Superior temporal gyrus (tissue), 1 donor: ENCODE results near the gene PCSK7.

Experiments
- DNase-seq: peaks from one replicate; pipeline ENCODE4 v3.0.0-alpha.2; 2016; ENCODE audit errors: extremely low spot score

Gene PCSK7

GRCh38 chr11:117199053-117199915, 32.6 kb downstream of the PCSK7 start, which contains the start of gene TAGLN:
Gene TAGLN (plus strand): TSS chr11:117199370. CDS start chr11:117203014, 3,644 bp downstream.
- no peak for DNase-seq

GRCh38 chr11:117198613-117199012, 33.3 kb downstream of the PCSK7 start:
- DNase-seq: no peak

GRCh38 chr11:117197516-117198456, 34.1 kb downstream of the PCSK7 start:
- no peak for DNase-seq

GRCh38 chr11:117197006-117197405, 34.9 kb downstream of the PCSK7 start:
- no peak for DNase-seq

GRCh38 chr11:117195761-117196160, 36.1 kb downstream of the PCSK7 start:
- no peak for DNase-seq

GRCh38 chr11:117195258-117195657, 36.6 kb downstream of the PCSK7 start:
- no peak for DNase-seq

GRCh38 chr11:117194267-117194666, 37.6 kb downstream of the PCSK7 start:
- no peak for DNase-seq

GRCh38 chr11:117193130-117194020, 38.5 kb downstream of the PCSK7 start:
- DNase-seq: no peak

- no peak for DNase-seq
These were observed 39.4 kb downstream of the PCSK7 start for GRCh38 chr11:117192401-117192875.

- DNase-seq: no peak
These were observed 40.0 kb downstream of the PCSK7 start for GRCh38 chr11:117191680-117192400.

- no peak for DNase-seq
These were observed 41.8 kb downstream of the PCSK7 start for GRCh38 chr11:117189941-117190544.

GRCh38 chr11:117189191-117189940, 42.5 kb downstream of the PCSK7 start:
- no peak for DNase-seq

- DNase-seq: no peak
These were observed 43.2 kb downstream of the PCSK7 start for GRCh38 chr11:117188620-117189081.

- no peak for DNase-seq
These were observed 43.9 kb downstream of the PCSK7 start for GRCh38 chr11:117187799-117188481.

- DNase-seq: no peak
These were observed 44.5 kb downstream of the PCSK7 start for GRCh38 chr11:117187428-117187798.

GRCh38 chr11:117187007-117187406, 44.9 kb downstream of the PCSK7 start:
- no peak for DNase-seq

GRCh38 chr11:117186431-117186761, 45.5 kb downstream of the PCSK7 start:
- no peak for DNase-seq

- DNase-seq: no peak
These were observed 46.0 kb downstream of the PCSK7 start for GRCh38 chr11:117185736-117186430.
